Left colon (tissue), 2 donors: ENCODE results near the gene FOXP1. TPM values are rescaled to one million over a fixed set of nuclear protein-coding genes. Genes with fewer than 3 reads are reported as not detected.
A peak's percentile ranks its signal among the peaks of the same experiment; 100 is the strongest.
"Not testable (repeated sequence)": the region's sequence is repeated elsewhere in the genome, so short reads cannot be mapped to it uniquely, and the experiment has no call there.

Source experiments
- ATAC-seq: fragments of 200-7000 bp; cut with Tn5 transposase; one replicate; pipeline ENCODE4 v1.9.1; 2020; ENCODE audit warnings: mild to moderate bottlenecking, moderate library complexity
- DNase-seq, 2 donors: peaks; one replicate each; pipeline ENCODE4 v3.0.0-alpha.2; 2020
- intact Hi-C, 2 donors: fragments of 100-400 bp; cut with DNase I in 1 of 2; cut with micrococcal nuclease in 1 of 2; formaldehyde crosslinking; loops; one replicate each; pipeline versions ENCODE4 v1.11.2 to v1.14.0; 2022; cut with DNase I, micrococcal nuclease
- total RNA-seq, 2 donors: library from RNA; stranded (reverse); fragmentation: NEBNext Ultra II Directional; extraction: Animal tissue kit (Norgen Biotek cat#: 25700); gene quantifications; one replicate each; pipeline ENCODE4 v1.2.1, GENCODE V29; 2021
- donor health status: DM: no; HTN: no; CAD: no.
- donor health status: DM: yes; HTN: yes; CAD: no.

FOXP1 gene
- total RNA-seq, 2 donors from 2014 or later, result 131 to 135 TPM

- DNase-seq (no peak), ATAC-seq (no peak)
- intact Hi-C loops, result no loop called here
Measured at GRCh38 chr3:70985572-70985971, 598.0 kb downstream of the FOXP1 start.

- DNase-seq (no peak), ATAC-seq (no peak)
- intact Hi-C loops, result no loop called here
Measured at GRCh38 chr3:70984776-70985482, 598.6 kb downstream of the FOXP1 start.

DNA sequence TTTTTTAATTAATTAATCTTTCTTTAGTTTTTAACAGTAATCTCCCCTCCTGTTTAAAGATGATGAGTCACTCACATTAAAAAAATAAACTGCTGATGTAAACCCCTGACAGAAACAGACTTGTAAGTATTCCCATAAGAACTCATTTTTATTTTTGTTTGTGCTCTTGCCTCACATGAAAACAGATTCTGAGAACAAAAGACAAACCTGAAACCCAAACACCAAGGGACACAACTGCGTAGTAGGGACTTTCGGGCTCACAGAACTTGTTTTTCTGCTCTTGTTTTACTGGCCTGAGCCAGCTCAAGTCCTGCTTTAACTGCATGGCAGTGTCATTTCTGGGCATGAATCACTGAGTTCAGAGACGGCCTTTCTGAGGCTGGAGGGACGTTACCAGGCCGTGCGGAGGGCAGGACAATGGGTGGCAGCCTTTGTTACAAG lies 600.8 kb downstream of the FOXP1 start:
- DNase-seq (peak in 1 of 2 donors; percentile 42), ATAC-seq (peak; percentile 21)
- intact Hi-C loops, result no loop called here

- no peak for DNase-seq
- ATAC-seq, result no peak
- intact Hi-C loops, result no loop called here
Measured at GRCh38 chr3:70982284-70982683, 601.2 kb downstream of the FOXP1 start.

DNA sequence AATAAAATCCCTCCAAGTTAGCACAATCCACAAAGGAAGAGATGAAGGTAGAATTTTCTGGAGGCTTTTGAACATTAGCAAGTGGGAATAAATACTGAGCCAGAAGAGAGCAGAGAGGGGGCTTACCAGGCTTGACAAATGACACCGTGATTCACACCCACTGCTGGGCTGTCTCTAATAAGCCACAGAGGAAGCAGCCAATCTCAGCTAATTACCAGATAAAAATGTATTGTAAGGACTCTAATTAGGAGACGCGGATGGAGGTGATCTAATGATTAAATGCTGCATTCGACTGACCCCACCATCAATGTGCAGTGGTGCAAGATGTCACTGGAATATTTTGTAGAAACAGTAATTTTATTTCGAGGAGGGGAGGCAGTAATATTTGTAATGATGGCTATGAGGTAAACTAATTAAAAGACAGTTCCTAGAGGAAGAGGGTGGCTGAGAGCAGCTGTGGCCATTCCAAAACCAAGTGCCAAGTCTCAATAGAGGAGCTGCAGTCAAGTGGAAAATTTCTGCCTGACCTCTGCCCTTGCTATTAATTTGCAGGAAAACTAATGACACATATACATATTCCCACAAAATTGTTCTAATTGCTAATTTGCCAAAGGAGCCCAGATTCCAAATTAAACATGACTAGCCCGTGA lies 602.2 kb downstream of the FOXP1 start:
- ATAC-seq (no peak), DNase-seq (no peak)
- intact Hi-C loops, result no loop called here

GRCh38 chr3:70980646-70981170 lies 602.8 kb downstream of the FOXP1 start:
- peak; percentile 40 for ATAC-seq
- intact Hi-C loops, result no loop called here
- no peak for DNase-seq

- no peak for ATAC-seq
- intact Hi-C loops, result no loop called here
- no peak for DNase-seq
Measured at GRCh38 chr3:70979983-70980645, 603.4 kb downstream of the FOXP1 start.

DNA sequence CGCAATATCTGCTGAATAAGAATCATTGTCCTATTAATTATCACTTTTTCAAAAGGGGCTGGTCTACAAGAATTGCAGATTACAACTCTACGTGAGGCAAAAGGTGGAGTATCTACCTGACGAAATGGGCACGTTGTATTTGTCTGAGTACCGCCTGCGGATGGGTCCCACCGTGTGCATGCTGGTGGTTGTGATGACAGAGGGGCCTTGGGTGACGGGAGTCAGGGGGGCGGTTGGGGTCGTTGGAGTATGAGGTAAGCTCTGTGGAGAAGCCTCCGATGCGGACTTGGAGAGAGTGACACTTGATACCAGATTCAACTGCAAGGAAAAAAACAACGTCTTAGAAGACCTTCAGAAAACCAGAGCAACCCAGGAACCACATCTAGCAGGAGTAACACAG lies 605.8 kb downstream of the FOXP1 start:
- DNase-seq (no peak), ATAC-seq (no peak)
- intact Hi-C loops, result no loop called here

GRCh38 chr3:70975981-70976380 lies 607.5 kb downstream of the FOXP1 start:
- DNase-seq, intact Hi-C loops, ATAC-seq: not testable (repeated sequence)

DNA sequence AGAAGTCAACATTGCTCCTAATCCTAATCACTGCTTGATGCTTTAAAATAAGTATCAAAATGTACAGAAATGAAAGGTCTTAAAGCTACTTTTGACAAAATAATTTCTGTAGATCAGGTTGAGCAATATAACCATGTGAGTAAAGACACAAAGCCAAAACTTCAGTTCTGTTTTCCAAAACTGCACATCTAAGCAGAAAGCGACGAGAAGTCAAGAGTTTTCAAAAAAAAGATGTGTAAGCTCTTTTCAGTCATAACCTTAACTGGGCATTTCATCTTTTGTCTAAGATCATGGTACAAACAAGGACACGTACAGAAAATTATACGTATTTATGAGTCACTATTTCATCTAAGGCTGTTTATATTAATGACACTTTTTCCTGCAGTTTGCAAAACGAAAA lies 608.8 kb downstream of the FOXP1 start:
- ATAC-seq (no peak), DNase-seq (no peak)
- intact Hi-C loops, result no loop called here

- intact Hi-C loops, result no loop called here
- no peak for DNase-seq
- ATAC-seq, result no peak
Measured at GRCh38 chr3:70973558-70973957, 610.0 kb downstream of the FOXP1 start.

DNA sequence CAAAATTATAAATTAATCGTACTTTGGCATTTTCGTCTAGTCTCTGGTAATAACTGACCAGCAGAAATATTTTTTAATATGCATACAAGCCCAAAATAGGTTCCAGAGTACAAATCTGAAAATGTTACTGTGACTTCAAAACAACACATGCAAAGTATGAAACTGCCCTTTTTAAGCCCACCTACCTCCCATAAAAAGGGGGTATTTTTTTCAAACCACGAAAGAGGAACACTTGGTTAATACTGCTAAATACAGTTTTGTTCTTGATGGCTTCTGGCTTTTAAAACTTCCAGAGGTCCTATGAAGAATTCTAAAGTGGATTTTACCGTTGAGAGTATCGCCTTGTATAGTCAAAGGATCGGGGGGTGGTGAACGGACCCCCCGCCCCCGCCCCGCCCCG lies 610.7 kb downstream of the FOXP1 start:
- no peak for ATAC-seq
- intact Hi-C loops, result no loop called here
- no peak for DNase-seq

GRCh38 chr3:70970952-70971351 lies 612.6 kb downstream of the FOXP1 start:
- ATAC-seq, result peak; percentile 35
- no peak for DNase-seq
- intact Hi-C loops, result no loop called here

DNA sequence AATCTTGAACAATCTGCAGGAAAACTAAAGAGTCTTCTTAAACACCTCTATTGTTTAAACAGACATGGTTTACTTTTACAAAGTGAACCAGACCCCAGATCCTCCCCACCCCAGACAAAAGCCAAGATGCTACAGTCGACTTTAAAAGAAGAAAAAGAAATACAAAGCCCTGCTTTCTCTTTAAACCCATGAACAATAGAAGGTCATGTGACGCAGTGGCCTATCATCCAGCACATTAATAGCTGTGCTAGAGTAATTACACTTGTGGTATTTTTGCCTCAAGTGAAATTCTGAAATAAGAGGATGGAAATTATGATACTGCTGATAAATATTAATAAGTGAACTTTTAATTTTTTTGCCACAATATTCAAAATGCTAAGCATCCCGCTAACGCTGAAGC lies 613.4 kb downstream of the FOXP1 start:
- intact Hi-C loops, result no loop called here
- no peak for ATAC-seq
- no peak for DNase-seq

DNA sequence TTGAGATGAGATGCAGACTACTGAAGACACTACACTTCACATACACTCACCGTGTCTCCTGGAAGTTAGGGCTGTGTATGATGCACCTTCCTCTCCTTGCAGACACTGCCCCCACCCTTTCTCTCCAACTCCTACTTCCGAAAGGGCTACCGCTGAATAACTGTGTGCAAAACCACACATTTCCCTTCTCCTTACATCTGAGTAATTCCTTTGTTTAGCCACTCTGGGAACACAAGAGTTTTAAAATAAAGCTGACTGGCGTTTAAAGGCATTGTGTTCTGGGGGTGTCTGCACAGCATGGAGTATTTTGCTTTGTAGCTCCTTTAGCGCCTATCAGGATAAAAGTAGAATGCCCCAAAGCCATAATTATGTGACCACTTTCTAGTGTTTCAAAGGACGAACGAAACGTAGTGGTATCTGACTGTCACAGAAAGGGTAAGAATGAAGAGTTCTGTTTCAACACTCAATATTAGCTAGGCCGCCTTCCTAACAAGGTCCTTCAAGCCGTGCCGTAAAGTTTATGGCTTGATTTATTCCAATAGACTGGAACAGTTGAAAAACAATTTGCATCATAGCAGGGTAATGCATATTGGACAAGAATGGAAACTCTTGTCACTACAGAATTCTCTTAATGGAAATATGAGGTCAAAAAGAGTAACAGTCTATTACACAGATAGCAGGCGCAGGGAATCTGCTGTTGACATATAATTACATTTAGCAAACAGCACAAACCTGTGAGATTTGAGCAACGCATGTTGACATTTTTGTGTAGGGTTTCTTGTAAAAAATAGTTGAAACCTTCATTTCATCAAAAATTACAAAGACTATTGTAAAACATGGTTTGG lies 619.9 kb downstream of the FOXP1 start:
- intact Hi-C loops, result no loop called here

GRCh38 chr3:70959506-70960291 lies 623.8 kb downstream of the FOXP1 start:
- intact Hi-C loops, result no loop called here
- DNase-seq, result no peak

More for the DNA sequence above, 619.9 kb downstream of the FOXP1 start:
- no peak for DNase-seq
- ATAC-seq, result no peak

GRCh38 chr3:70952033-70952747 lies 631.3 kb downstream of the FOXP1 start:
- intact Hi-C loops, result no loop called here
- ATAC-seq, result no peak
- DNase-seq, result no peak

More at GRCh38 chr3:70959506-70960291, 623.8 kb downstream of the FOXP1 start:
- no peak for ATAC-seq

DNA sequence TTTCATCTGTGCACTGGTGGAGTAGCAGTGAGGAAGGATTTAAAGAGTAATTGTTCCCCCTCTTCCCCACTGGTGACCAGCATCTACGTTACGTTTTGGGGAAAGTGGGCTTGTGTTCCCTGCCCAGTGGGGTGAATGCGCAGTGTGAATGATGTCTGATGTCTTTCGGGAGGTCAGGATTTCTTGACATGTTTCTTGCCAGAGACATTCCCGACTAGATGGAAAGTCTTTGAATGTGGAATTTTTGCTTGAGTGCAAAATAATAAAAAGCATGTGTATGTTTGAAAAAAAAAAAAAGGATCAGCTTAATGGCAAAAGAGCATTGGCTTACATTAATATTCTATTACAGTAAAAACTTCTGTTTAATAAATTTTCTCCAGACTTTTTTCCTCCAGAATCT lies 632.2 kb downstream of the FOXP1 start:
- intact Hi-C loops, result no loop called here
- DNase-seq (no peak), ATAC-seq (no peak)
